ENCODE results near the gene EMSY.
"Not testable (repeated sequence)": the region's sequence is repeated elsewhere in the genome, so short reads cannot be mapped to it uniquely, and the experiment has no call there.

EMSY gene

DNA sequence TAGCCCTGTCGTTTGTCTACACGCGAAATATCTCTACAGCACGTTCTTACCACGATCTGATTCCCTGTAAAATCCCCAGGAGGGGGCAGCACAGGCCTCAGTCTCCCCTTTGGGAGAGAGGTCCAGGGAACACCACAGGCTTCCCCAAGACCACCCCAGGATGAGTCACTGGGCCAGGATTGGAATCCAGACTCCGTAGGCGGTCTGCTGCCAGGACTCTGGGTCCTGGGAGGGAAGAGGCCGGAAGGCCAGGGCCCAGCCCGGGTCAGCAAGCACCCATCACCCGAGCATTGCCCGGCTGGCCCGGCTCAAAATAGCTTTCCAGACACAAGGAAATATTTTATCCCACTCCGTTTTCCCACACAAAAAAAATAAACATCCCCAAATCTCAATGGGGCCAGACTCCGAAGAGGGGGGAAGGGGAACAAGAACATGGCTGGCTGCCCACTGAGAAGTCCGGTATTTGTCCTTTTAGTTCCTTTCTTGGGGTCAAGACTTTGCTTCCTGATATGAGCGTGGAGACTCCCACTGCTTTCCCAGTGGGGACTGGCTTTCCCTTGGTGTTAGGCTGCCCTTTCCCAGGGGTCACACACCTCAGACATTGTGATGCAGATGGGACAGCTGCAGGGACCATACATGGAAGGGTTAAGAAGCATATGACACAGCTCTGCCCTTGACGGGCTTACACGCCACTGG, 134.4 kb downstream of the EMSY start:
- DNase-seq (ENCODE audit: low spot score) (no peak), ATAC-seq (ENCODE audit: low read depth) (no peak)
- peaks cover 19% of the 10 kb centered on the region for H3K4me1 ChIP-seq (ENCODE audit: insufficient read depth, poor library complexity, severe bottlenecking)
- TF ChIP-seq, protein P1, sequence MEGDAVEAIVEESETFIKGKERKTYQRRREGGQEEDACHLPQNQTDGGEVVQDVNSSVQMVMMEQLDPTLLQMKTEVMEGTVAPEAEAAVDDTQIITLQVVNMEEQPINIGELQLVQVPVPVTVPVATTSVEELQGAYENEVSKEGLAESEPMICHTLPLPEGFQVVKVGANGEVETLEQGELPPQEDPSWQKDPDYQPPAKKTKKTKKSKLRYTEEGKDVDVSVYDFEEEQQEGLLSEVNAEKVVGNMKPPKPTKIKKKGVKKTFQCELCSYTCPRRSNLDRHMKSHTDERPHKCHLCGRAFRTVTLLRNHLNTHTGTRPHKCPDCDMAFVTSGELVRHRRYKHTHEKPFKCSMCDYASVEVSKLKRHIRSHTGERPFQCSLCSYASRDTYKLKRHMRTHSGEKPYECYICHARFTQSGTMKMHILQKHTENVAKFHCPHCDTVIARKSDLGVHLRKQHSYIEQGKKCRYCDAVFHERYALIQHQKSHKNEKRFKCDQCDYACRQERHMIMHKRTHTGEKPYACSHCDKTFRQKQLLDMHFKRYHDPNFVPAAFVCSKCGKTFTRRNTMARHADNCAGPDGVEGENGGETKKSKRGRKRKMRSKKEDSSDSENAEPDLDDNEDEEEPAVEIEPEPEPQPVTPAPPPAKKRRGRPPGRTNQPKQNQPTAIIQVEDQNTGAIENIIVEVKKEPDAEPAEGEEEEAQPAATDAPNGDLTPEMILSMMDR (IDR thresholded peaks at IDR 0.05; ENCODE audit: poor library complexity, severe bottlenecking), result no peak
- H3K36me3 ChIP-seq (ENCODE audit: low read depth), result no peaks in the 10 kb centered on the region
- no peaks in the 10 kb centered on the region for H3K9me3 ChIP-seq (ENCODE audit: severe bottlenecking)
- H3K27ac ChIP-seq (ENCODE audit: poor library complexity, severe bottlenecking), result no peak overlapping the region
- H3K27me3 ChIP-seq (ENCODE audit: insufficient read depth, poor library complexity, severe bottlenecking), result no peaks in the 10 kb centered on the region
- H3K4me3 ChIP-seq (ENCODE audit: severe bottlenecking), result no peak overlapping the region

DNA sequence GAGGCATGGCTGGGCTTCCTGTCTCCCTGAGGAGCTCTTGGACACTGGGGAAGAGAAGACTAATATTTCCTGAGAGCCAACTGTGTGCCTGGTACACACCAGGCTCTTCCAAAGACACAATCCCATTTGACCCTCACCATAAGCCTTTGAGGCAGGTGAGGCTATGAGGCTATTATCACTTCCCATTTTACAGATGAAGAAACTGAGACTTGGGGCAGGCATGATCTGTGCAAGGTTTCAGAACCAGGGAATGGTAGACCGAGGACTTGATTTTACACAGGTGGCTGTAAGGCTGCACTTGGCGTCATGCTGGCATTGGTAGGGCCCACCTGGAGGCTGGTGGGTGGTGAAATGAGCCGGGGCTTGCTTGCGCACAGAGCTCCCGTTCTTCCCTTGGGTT, 134.9 kb downstream of the EMSY start:
- TF ChIP-seq, protein P1 (IDR thresholded peaks at IDR 0.05; ENCODE audit: poor library complexity, severe bottlenecking), result no peak
- no peaks in the 10 kb centered on the region for H3K27me3 ChIP-seq (ENCODE audit: insufficient read depth, poor library complexity, severe bottlenecking)
- peaks cover 19% of the 10 kb centered on the region for H3K4me1 ChIP-seq (ENCODE audit: insufficient read depth, poor library complexity, severe bottlenecking)
- no peak overlapping the region for H3K4me3 ChIP-seq (ENCODE audit: severe bottlenecking)
- ATAC-seq (ENCODE audit: low read depth), result no peak
- no peaks in the 10 kb centered on the region for H3K36me3 ChIP-seq (ENCODE audit: low read depth)
- no peaks in the 10 kb centered on the region for H3K9me3 ChIP-seq (ENCODE audit: severe bottlenecking)
- no peak overlapping the region for H3K27ac ChIP-seq (ENCODE audit: poor library complexity, severe bottlenecking)
- no peak for DNase-seq (ENCODE audit: low spot score)

DNA sequence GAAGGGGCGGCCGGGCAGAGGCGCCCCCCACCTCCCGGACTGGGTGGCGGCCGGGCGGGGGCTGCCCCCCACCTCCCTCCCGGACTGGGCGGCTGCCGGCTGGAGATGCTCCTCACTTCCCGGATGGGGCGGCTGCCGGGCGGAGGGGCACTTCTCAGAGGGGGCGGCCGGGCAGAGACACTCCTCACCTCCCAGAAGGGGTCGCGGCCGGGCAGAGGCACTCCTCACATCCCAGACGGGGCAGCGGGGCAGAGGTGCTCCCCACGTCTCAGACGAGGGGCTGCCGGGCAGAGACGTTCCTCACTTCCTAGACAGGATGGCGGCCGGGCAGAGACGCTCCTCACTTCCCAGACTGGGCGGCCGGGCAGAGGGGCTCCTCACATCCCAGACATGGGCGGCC, 137.7 kb downstream of the EMSY start:
- H3K36me3 ChIP-seq (ENCODE audit: low read depth); H3K4me3 ChIP-seq (ENCODE audit: severe bottlenecking); ATAC-seq (ENCODE audit: low read depth); H3K27ac ChIP-seq (ENCODE audit: poor library complexity, severe bottlenecking); H3K27me3 ChIP-seq (ENCODE audit: insufficient read depth, poor library complexity, severe bottlenecking); DNase-seq (ENCODE audit: low spot score); H3K9me3 ChIP-seq (ENCODE audit: severe bottlenecking): not testable (repeated sequence)
- H3K4me1 ChIP-seq (ENCODE audit: insufficient read depth, poor library complexity, severe bottlenecking), result peaks cover 12% of the 10 kb centered on the region

GRCh38 chr11:76587820-76588454, 143.1 kb downstream of the EMSY start:
- H3K27me3 ChIP-seq (ENCODE audit: insufficient read depth, poor library complexity, severe bottlenecking), result no peaks in the 10 kb centered on the region
- DNase-seq (ENCODE audit: low spot score), result no peak
- TF ChIP-seq, protein P1 (IDR thresholded peaks at IDR 0.05; ENCODE audit: poor library complexity, severe bottlenecking), result no peak
- H3K36me3 ChIP-seq (ENCODE audit: low read depth), result no peaks in the 10 kb centered on the region
- H3K9me3 ChIP-seq (ENCODE audit: severe bottlenecking), result peaks cover 2% of the 10 kb centered on the region
- H3K4me3 ChIP-seq (ENCODE audit: severe bottlenecking), result no peak overlapping the region
- no peak for ATAC-seq (ENCODE audit: low read depth)
- H3K27ac ChIP-seq (ENCODE audit: poor library complexity, severe bottlenecking), result no peak overlapping the region
- H3K4me1 ChIP-seq (ENCODE audit: insufficient read depth, poor library complexity, severe bottlenecking), result no peaks in the 10 kb centered on the region

GRCh38 chr11:76588455-76589325, 143.9 kb downstream of the EMSY start:
- TF ChIP-seq, protein P1 (IDR thresholded peaks at IDR 0.05; ENCODE audit: poor library complexity, severe bottlenecking), result no peak
- Histone ChIP-seq H3K27ac (ENCODE audit: poor library complexity, severe bottlenecking) (no peak overlapping the region), H3K36me3 (ENCODE audit: low read depth) (no peaks in the 10 kb centered on the region), H3K27me3 (ENCODE audit: insufficient read depth, poor library complexity, severe bottlenecking) (no peaks in the 10 kb centered on the region), H3K4me1 (ENCODE audit: insufficient read depth, poor library complexity, severe bottlenecking) (no peaks in the 10 kb centered on the region), H3K9me3 (ENCODE audit: severe bottlenecking) (peaks cover 2% of the 10 kb centered on the region), H3K4me3 (ENCODE audit: severe bottlenecking) (no peak overlapping the region)
- DNase-seq (ENCODE audit: low spot score) (no peak), ATAC-seq (ENCODE audit: low read depth) (no peak)

Measured in RWPE2 (cell line).